ENCODE measurements around the gene HAUS3.
"Not testable (repeated sequence)": the region's sequence is repeated elsewhere in the genome, so short reads cannot be mapped to it uniquely, and the experiment has no call there.

Gene HAUS3

GRCh38 chr4:2275546-2276251 lies 33.8 kb upstream of the HAUS3 start:
- DNase-seq: no peak

DNA sequence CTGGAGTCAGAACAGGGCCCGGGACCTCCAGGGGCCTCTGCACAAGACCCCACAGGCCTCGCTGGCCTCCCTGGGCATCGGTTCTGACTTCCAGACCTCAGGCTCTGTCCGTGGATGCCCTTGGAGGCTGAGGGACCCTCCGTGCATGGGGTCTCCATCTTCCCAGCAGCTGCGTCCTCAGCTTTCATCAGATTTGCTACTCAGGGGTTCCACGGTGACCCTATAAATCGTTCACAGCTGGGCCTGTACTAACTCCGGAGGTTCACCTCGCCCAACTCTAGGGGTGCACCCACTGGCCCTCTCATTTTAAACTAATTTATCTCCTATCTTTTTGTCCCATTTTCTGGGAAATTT lies 33.1 kb upstream of the HAUS3 start:
- DNase-seq: not testable (repeated sequence)

DNA sequence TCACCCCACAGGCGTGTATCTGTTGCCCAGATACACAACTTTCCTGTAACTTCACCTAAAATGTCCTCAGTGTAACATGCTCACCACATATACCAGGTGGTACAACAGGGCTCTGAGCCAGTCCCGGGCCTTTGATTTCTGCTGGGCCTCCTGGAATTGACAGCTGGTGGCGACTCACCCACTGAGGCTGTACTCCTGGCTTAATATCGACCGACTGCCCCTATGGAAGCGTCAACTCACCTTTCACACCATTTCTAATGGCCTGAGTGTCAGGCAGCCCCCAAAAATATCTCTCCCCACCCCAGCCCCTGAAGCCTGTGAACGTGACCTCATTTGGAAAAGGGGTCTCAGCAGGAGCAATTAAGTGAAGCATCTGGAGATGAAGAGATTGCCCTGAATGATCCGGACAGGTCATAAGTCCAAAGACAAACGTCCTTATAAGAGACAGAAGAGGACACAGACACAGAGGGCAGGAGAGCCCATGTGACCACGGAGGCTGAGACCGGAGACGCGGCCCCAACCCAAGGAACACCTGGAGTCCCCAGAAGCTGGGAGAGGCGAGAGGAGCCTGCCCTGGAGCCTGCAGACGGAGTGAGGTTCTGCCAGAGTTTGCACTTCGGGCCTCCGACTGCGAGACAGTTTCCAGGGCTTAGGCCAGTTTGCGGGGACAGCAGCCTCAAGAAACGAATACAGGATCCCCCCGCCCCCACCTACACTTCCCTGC lies 32.6 kb upstream of the HAUS3 start:
- no peak for DNase-seq

GRCh38 chr4:2273657-2274319 lies 31.9 kb upstream of the HAUS3 start:
- no peak for DNase-seq

GRCh38 chr4:2273221-2273620 lies 31.3 kb upstream of the HAUS3 start:
- no peak for DNase-seq

DNA sequence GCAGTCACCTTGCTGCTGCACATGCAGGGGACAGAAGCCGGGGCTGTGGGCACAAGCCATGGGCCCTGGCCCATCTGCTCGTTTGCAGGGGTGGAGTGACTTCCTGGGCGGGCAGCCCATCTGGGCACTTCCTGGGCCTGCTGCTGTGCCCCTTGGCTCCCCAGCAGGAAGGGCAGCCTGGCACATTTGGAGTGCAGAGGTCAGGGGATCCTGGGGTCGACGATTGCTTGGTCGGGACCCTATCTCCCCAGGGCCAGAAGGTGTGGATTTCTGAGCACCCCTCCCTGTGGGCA lies 30.9 kb upstream of the HAUS3 start:
- no peak for DNase-seq

DNA sequence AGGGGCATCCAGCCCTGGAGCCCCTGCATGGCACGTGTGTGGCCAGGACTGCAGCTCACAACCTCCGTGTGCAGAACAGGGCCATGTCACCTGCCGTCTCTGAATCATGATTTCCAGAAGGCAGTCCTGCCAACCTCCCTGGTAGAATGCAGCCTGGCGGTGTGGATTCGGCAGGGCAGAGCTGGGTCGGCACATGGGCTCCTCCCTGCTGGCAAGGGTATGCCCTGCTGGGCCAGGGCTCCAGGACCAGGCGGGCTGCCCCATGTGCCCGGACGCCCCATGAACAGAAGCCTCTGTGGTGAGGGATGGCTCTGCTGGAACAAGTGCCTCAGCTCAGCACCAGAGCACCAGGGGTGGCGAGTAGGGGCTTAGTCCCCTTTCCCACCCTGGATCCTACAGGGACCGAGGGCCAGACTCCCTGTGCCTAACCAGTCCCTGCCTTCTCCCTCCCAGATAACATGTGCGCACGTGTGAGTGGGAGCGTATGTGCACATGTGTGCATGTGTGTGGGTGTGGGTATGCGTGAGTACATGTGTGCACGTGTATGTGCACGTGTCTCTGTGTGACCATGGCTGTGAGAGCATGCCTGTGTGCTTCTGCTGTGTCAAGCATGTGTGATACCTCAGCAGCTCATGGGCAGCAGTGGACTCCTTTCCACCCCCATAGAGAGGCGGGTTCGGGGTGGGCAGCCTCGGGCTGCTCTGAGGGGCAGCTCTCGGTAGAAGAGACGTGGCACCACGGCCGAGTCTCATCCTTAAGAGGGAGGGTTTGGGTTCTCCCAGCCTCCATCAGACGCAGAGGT lies 30.3 kb upstream of the HAUS3 start:
- no peak for DNase-seq

DNA sequence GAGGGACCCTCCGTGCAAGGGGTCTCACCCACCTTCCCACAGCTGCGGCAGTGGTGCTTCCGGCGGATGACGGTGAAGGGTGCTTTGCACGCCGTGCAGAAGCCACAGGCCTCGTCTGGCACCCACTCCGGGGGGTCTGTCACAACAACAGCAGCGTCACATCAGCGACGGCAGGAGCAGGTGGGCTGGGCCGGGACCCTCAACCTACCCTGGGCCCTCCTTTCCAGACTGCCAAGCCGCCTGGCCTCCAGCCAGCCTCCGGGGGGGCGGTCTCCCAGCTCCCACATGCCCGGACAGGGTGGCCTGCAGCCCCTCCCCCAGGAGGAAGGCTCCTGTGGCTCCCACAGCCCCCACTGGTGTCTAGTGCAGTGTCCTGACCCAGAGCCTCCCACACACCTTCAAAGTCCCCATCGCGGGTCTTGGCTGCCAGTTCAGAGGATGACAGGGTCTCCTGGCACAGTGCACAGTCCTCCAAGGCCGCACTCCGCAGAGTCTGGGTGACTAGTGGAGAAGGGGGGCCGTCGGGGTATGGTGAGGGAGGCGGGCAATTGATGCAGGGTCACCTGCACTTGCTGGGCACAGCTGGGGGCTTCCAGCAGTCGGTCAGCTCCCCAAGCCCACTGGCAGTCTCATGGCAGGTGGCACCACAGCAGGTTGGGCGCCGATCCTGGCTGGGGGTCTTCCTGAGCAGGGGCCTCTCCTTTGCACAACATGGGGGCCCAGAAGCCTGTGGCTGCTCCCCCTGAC lies 29.5 kb upstream of the HAUS3 start:
- DNase-seq: no peak

DNA sequence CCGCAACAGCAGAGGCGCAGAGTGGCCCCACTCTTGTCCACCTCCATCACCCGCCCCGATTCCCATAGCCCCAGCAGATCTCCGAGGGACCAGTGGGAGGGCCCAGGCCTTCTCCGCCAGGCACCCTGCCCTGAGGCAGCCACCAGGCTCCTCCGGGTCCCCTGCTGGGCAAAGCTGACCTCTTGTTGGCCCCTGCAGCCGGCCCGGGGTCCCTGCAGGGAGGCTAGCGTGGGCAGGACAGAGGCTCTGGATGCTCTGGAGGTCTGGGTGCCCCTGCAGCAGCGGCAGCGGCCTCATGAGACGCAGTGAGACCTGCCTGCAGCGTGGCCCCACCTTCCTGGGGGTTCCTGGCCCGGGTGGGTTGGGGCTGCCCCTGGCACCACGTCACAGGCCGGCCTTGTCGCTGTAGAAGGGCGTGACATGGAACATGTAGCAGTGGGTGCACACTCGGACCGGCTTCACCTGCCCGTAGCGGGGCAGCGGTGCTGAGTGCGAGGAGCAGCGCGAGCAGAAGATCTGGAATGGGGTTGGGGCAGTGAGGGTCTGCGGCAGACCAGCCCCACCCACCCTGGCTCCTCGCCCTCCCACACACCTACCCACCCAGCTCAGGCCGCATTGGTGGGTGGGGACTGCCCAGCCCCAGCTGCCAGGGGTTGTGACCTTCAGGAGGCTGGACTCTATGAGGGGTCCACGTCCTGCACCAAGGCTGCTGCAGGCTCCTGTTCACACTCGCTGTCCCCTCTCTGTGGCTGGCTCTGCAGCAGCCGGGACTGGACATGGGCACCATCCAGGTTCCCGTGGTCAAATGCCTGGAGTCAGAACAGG lies 28.6 kb upstream of the HAUS3 start:
- DNase-seq: no peak

DNA sequence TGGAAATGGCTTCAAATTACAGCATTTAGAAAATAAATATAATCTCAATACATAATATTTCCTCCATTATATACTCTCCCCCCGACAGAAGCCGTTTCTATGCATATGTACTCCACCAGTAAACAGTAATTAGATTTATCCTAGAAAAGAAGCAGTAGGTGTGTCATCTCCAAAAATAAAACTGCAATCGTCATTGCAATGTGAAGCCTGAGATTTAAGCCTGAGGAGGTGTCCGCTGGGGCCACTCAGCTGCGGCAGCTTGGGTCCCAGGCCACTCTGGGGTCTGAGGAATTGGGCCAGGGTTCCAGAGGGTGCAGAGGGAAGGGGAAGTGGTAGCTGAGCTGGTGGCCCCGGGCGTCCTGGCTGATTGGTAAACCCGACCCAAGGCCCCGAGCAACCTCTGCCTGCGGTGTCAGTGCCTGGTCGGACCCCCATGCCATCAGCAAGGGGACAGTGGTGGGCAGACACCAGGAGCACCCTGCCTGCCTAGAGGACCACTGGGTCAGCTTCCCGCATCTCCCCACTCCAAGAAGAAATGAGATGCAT lies 27.8 kb upstream of the HAUS3 start:
- DNase-seq: no peak

DNA sequence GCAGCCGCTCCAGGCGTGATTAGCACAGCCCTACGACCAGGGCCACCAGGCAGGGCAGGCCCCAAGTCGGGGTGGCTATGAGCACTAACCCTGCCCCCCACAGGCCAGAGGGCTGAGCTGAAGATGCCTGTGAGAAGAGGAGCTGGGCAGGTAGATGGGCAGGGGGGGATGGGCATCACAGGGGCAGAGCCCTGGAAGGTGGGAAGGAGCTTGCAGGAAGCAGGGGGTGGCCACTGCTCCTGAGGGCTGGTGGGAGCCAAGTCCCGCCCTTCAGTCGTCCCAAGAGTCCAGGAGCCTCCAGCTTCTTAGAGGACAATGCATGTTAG lies 27.2 kb upstream of the HAUS3 start:
- no peak for DNase-seq

DNA sequence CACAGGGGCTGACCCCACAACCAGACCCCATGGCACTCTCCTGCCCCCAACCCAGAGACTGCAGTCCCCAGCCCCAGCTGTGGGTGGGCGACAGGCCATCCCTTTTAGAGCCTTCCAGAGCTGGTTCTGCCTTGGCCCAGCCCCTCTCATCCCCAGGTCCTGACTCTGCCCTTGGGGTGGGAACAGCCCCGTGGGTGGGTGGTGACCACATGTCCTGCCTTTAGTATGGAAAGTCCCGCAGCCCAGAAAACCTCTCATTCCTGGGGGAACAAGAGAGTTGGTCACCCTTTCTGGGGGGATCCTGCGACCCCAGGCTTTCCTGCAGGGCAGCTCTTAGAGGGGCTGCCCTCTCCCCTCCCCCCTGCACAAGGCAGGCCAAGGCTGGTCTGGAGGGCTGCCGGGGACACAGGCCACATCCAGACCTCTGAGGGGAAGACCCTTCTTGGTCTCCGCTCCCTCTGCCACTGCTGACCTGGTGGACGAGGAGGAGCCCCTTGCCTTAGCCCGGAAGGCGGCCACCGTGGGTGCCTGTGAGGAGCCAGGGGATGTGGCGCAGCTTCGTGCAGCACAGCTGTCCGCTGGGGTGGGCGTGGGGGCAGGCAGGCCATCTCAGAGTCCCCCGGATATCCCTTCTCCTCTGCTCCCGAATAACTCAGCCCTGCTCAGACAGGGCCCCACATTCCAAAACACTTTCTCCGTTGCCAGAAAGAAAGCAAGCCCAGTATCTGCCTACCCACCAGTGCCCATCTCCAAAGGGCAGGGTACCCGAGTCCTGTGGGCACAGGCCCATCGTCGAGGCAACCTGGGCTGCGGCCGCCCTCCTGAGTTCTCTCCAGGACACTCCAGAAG lies 26.7 kb upstream of the HAUS3 start:
- no peak for DNase-seq

DNA sequence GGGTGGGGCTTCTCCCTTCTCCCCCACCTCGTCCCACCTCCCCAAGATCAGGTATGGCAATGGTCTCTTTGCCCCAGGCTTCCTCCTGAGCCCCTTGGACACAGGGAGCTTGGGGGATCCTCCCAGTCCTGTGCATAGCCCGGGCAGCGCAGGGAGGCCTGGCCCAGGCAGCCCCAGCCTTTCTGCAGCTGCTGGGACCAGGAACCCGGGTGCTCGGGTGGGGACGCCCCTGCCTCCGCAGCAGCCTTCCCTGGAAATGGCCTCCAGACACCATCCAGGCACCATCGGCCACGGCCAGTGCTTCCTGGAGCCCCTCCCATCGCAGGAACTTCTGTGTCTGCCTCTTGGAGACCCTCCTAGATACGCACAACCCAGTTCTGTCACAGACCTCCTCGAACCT lies 25.9 kb upstream of the HAUS3 start:
- no peak for DNase-seq

GRCh38 chr4:2267320-2267811 lies 25.4 kb upstream of the HAUS3 start:
- no peak for DNase-seq

DNA sequence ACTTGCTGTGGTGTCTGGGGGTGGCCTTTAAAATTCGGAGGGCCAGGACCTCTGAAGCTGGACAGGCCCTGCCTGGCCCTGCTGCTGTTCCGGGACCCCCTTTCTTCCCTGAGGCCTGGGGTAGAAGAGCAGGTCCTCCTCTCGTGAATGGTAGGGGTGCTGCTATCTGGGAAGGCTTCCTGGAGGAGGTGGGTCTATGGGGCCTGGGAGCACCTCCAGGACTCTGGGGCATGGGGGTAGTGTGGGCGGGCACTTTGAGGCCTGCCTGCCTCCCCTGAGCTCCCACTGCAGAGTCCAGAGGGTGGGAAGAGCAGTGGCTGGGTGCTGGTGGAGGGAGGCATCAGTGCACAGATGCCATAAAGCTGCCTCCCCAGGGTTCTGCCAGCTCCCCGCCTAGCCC lies 24.9 kb upstream of the HAUS3 start:
- DNase-seq: no peak

GRCh38 chr4:2266181-2266580 lies 24.3 kb upstream of the HAUS3 start:
- no peak for DNase-seq

DNA sequence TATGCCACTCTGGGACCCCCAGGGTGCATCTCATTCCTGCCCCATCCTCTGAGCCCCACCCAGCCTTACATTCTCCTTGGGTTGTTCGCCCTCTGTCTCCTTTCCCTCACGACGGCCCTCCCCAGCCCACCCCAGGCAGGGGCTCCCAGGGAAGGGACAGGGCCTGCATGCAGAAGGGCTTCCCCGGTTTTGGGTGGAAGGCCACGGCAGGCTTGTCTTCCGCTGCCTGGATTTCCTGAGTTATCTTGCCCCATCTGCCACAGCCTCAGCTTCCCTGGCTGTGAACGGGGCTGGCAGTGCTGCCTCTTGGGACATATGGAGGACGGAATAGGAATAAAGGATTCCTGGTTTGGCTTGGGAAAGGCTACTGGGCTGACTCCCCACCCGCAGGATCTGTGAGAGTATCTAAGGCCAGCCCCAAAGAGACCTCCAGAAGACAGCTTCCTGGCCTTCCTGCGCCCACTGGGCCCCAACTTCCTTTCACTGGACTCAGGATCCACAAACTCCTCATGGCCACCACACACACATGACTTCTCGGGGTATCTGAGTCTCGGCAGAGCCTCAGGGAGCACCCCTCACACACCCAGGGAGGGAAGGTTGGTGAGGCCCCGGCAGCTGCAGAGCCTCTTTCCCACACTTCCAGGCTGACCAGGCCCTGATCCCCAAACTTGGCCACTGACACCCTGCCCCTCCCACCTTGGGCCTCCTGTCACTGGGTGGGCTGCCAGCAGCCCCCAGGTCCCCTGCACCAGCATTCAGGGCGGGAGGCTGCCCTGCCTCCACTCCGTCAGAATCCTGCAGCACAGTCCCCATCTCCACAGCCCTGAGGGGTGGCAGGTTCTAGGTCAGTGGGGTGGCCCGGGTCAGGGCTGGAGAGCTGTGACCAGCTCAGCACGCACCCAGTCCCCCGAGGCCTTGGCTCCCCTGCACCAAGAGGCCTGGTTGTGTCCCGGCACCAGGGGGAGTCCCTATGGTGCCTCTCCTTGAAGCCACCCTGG lies 23.5 kb upstream of the HAUS3 start:
- no peak for DNase-seq

- no peak for DNase-seq
Observed at GRCh38 chr4:2264481-2265041, 22.6 kb upstream of the HAUS3 start.

DNA sequence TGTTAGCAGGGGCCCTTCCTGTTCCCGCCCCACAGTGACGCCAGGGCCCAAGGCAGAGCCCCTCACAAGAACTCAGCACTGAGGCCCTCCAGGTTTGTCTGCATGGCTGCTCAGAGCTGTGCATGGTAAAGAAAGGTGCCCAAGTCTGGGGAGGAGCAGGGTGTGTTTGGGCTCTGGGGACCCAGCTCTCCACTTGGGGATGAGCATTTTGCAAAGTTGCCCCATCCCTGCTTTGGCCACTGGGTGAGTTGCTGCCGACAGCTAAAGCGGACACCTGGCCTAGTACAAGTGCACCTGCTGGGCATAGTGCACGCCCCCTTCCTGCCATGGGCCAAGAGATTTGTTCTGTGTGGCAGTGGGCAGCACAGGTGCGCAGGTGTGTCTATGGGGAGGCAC lies 22.0 kb upstream of the HAUS3 start:
- no peak for DNase-seq

Data from DMS79 (cell line).